HEK293 (cell line): ENCODE data around the gene TAF10.
A peak's percentile ranks its signal among the peaks of the same experiment; 100 is the strongest.

Experiments used
- BCL6B ChIP-seq: fragments of 450-650 bp; formaldehyde crosslinking; IDR thresholded peaks from 2 replicates; pipeline ENCODE4 v1.5.1; 2017; ENCODE audit warnings: missing biosample characterization, missing genetic modification characterization
- EGR2 ChIP-seq: fragments of 450-650 bp; formaldehyde crosslinking; IDR thresholded peaks from 2 replicates; pipeline ENCODE4 v1.5.1; 2016; ENCODE audit warnings: low read depth, missing biosample characterization, missing genetic modification characterization
- GFI1B ChIP-seq: fragments of 450-650 bp; formaldehyde crosslinking; IDR thresholded peaks from 2 replicates; pipeline ENCODE4 v1.5.1; 2016; ENCODE audit warnings: missing biosample characterization, missing genetic modification characterization
- GLIS2 ChIP-seq: fragments of 450-650 bp; formaldehyde crosslinking; IDR thresholded peaks from 2 replicates; pipeline ENCODE4 v1.5.1; 2016; ENCODE audit warnings: missing biosample characterization, missing genetic modification characterization
- MYNN ChIP-seq: fragments of 450-650 bp; formaldehyde crosslinking; IDR thresholded peaks from 2 replicates; pipeline ENCODE4 v1.5.1; 2016; ENCODE audit warnings: missing biosample characterization, missing genetic modification characterization, borderline replicate concordance
- PRDM2 ChIP-seq: fragments of 450-650 bp; formaldehyde crosslinking; IDR thresholded peaks from 2 replicates; pipeline ENCODE4 v1.5.1; 2016; ENCODE audit warnings: missing biosample characterization, missing genetic modification characterization, borderline replicate concordance
- SCRT2 ChIP-seq: fragments of 450-650 bp; formaldehyde crosslinking; IDR thresholded peaks from 2 replicates; pipeline ENCODE4 v1.5.1; 2016; ENCODE audit warnings: missing biosample characterization, missing genetic modification characterization
- WT1 ChIP-seq: fragments of 450-650 bp; formaldehyde crosslinking; IDR thresholded peaks from 2 replicates; pipeline ENCODE4 v1.5.1; 2016; ENCODE audit warnings: missing biosample characterization, missing genetic modification characterization
- ZBTB48 ChIP-seq: fragments of 450-650 bp; formaldehyde crosslinking; IDR thresholded peaks from 2 replicates; pipeline ENCODE4 v1.5.1; 2016; ENCODE audit warnings: missing biosample characterization, missing genetic modification characterization
- ZFP69B ChIP-seq: fragments of 450-650 bp; formaldehyde crosslinking; IDR thresholded peaks from 2 replicates; pipeline ENCODE4 v1.5.1; 2016; ENCODE audit warnings: missing biosample characterization, missing genetic modification characterization
- ZNF138 ChIP-seq: fragments of 450-650 bp; formaldehyde crosslinking; IDR thresholded peaks from 2 replicates; pipeline ENCODE4 v1.5.1; 2016; ENCODE audit warnings: missing biosample characterization, missing genetic modification characterization, borderline replicate concordance
- ZNF146 ChIP-seq: fragments of 450-650 bp; formaldehyde crosslinking; IDR thresholded peaks from 2 replicates; pipeline ENCODE4 v1.5.1; 2016; ENCODE audit warnings: missing biosample characterization, missing genetic modification characterization
- ZNF2 ChIP-seq: fragments of 450-650 bp; formaldehyde crosslinking; IDR thresholded peaks from 2 replicates; pipeline ENCODE4 v1.5.1; 2016; ENCODE audit warnings: missing biosample characterization, missing genetic modification characterization
- ZNF302 ChIP-seq: fragments of 450-650 bp; formaldehyde crosslinking; IDR thresholded peaks from 2 replicates; pipeline ENCODE4 v1.5.1; 2016; ENCODE audit warnings: missing biosample characterization, missing genetic modification characterization, low read depth
- ZNF335 ChIP-seq: fragments of 450-650 bp; formaldehyde crosslinking; conservative IDR thresholded peaks from 2 replicates; pipeline ENCODE4 v1.5.1; 2016; ENCODE audit warnings: missing biosample characterization, missing genetic modification characterization
- ZNF37A ChIP-seq: fragments of 450-650 bp; IDR thresholded peaks from 2 replicates; pipeline ENCODE4 v1.5.1; 2018; ENCODE audit warnings: missing biosample characterization, missing genetic modification characterization
- ZNF394 ChIP-seq: fragments of 450-650 bp; formaldehyde crosslinking; IDR thresholded peaks from 2 replicates; pipeline ENCODE4 v1.5.1; 2016; ENCODE audit warnings: missing biosample characterization, missing genetic modification characterization, mild to moderate bottlenecking, moderate library complexity, borderline replicate concordance
- ZNF548 ChIP-seq: fragments of 450-650 bp; formaldehyde crosslinking; IDR thresholded peaks from 2 replicates; pipeline ENCODE4 v1.5.1; 2016; ENCODE audit warnings: missing biosample characterization, missing genetic modification characterization
- ZNF558 ChIP-seq: fragments of 450-650 bp; formaldehyde crosslinking; IDR thresholded peaks from 2 replicates; pipeline ENCODE4 v1.5.1; 2016; ENCODE audit warnings: missing biosample characterization, missing genetic modification characterization
- ZNF610 ChIP-seq: fragments of 450-650 bp; formaldehyde crosslinking; IDR thresholded peaks from 2 replicates; pipeline ENCODE4 v1.5.1; 2016; ENCODE audit warnings: missing biosample characterization, missing genetic modification characterization, borderline replicate concordance
- ZNF626 ChIP-seq: fragments of 450-650 bp; sonication (Bioruptor Pico); formaldehyde crosslinking; IDR thresholded peaks from 2 replicates; pipeline ENCODE4 v1.5.1; 2018; ENCODE audit warnings: missing biosample characterization, missing genetic modification characterization, inconsistent platforms
- ZNF660 ChIP-seq: fragments of 450-650 bp; IDR thresholded peaks from 2 replicates; pipeline ENCODE4 v1.5.1; 2018; ENCODE audit warnings: missing biosample characterization, mild to moderate bottlenecking, missing genetic modification characterization
- ZNF692 ChIP-seq: fragments of 450-650 bp; formaldehyde crosslinking; IDR thresholded peaks from 2 replicates; pipeline ENCODE4 v1.5.1; 2016; ENCODE audit warnings: missing biosample characterization, missing genetic modification characterization
- ZNF707 ChIP-seq: fragments of 450-650 bp; formaldehyde crosslinking; IDR thresholded peaks from 2 replicates; pipeline ENCODE4 v1.5.1; 2016; ENCODE audit warnings: missing biosample characterization, missing genetic modification characterization
- TF ChIP-seq, protein P1 (sequence below): fragments of 450-650 bp; formaldehyde crosslinking; IDR thresholded peaks from 2 replicates; pipeline ENCODE4 v1.5.1; 2016; ENCODE audit warnings: missing biosample characterization, missing genetic modification characterization
- TF ChIP-seq, protein P2 (sequence below): fragments of 450-650 bp; formaldehyde crosslinking; optimal IDR thresholded peaks from 2 replicates; pipeline ENCODE3; 2016; ENCODE audit warnings: missing biosample characterization, mild to moderate bottlenecking, missing genetic modification characterization

The TAF10 gene

GRCh38 chr11:6603287-6604080 is 8.5 kb downstream of the TAF10 start, which contains the start of the genes ILK and RRP8 (continued):
- TF ChIP-seq PRDM2 (tag by site-specific recombination) (no peak), ZFP69B (tag by site-specific recombination) (no peak), ZNF707 (tag by site-specific recombination) (no peak), ZNF610 (tag by site-specific recombination) (no peak), BCL6B (no peak), ZNF146 (no peak), ZNF302 (tag by site-specific recombination) (no peak), SCRT2 (tag by site-specific recombination) (peak; percentile 97), ZNF548 (tag by site-specific recombination) (no peak), WT1 (no peak), MYNN (tag by site-specific recombination) (no peak), GLIS2 (0 out of 2 replicates have a peak, but pooled peaks have one; percentile 55), ZNF335 (tag by site-specific recombination) (peak; percentile 61; the same call in 1 of the 2 replicates), ZNF626 (no peak), ZNF692 (tag by site-specific recombination) (0 out of 2 replicates have a peak, but pooled peaks have one; percentile 52), ZNF2 (no peak), ZNF394 (tag by site-specific recombination) (no peak; the same call in 1 of the 2 replicates), ZNF660 (tag by site-specific recombination) (peak; percentile 86), ZBTB48 (tag by site-specific recombination) (no peak), EGR2 (tag by site-specific recombination) (0 out of 2 replicates have a peak, but pooled peaks have one; percentile 5), ZNF37A (tag by site-specific recombination) (no peak), GFI1B (tag by site-specific recombination) (no peak), ZNF138 (tag by site-specific recombination) (no peak), ZNF558 (no peak)
- TF ChIP-seq, protein P1, sequence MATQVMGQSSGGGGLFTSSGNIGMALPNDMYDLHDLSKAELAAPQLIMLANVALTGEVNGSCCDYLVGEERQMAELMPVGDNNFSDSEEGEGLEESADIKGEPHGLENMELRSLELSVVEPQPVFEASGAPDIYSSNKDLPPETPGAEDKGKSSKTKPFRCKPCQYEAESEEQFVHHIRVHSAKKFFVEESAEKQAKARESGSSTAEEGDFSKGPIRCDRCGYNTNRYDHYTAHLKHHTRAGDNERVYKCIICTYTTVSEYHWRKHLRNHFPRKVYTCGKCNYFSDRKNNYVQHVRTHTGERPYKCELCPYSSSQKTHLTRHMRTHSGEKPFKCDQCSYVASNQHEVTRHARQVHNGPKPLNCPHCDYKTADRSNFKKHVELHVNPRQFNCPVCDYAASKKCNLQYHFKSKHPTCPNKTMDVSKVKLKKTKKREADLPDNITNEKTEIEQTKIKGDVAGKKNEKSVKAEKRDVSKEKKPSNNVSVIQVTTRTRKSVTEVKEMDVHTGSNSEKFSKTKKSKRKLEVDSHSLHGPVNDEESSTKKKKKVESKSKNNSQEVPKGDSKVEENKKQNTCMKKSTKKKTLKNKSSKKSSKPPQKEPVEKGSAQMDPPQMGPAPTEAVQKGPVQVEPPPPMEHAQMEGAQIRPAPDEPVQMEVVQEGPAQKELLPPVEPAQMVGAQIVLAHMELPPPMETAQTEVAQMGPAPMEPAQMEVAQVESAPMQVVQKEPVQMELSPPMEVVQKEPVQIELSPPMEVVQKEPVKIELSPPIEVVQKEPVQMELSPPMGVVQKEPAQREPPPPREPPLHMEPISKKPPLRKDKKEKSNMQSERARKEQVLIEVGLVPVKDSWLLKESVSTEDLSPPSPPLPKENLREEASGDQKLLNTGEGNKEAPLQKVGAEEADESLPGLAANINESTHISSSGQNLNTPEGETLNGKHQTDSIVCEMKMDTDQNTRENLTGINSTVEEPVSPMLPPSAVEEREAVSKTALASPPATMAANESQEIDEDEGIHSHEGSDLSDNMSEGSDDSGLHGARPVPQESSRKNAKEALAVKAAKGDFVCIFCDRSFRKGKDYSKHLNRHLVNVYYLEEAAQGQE: no peak
- TF ChIP-seq, protein P2, sequence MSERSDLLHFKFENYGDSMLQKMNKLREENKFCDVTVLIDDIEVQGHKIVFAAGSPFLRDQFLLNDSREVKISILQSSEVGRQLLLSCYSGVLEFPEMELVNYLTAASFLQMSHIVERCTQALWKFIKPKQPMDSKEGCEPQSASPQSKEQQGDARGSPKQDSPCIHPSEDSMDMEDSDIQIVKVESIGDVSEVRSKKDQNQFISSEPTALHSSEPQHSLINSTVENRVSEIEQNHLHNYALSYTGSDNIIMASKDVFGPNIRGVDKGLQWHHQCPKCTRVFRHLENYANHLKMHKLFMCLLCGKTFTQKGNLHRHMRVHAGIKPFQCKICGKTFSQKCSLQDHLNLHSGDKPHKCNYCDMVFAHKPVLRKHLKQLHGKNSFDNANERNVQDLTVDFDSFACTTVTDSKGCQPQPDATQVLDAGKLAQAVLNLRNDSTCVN (tag by site-specific recombination): peak; percentile 71
